Lower leg skin (tissue), 4 donors: ENCODE data around the gene RET. TPM values are rescaled to one million over a fixed set of nuclear protein-coding genes. Genes with fewer than 3 reads are reported as not detected.

Source experiments
- DNase-seq, 2 donors: peaks; one replicate each; pipeline ENCODE4 v3.0.0-alpha.2; 2019; ENCODE audit warnings: low spot score in 2 of 2
- H3K4me3 ChIP-seq: fragments of 200-600 bp; sonication (generic); 2 replicates; pipeline ENCODE4 v1.5.1; 2017; ENCODE audit warnings: mild to moderate bottlenecking, low read depth; ENCODE audit not compliant: poor library complexity, severe bottlenecking
- POLR2A ChIP-seq, 2 donors: fragments of 450-650 bp; IDR thresholded peaks; one replicate each; pipeline ENCODE4 v1.6.1; 2016 to 2017; ENCODE audit warnings: antibody characterized with exemption in 2 of 2, mild to moderate bottlenecking in 1 of 2, moderate library complexity in 1 of 2
- WGBS, 2 donors: methylation state at CpG; one replicate each; pipeline ENCODE4 v1.1.5; 2018; 5-methylcytosine and 5-hydroxymethylcytosine counted together
- intact Hi-C: fragments of 100-400 bp; cut with DNase I; formaldehyde crosslinking; loops from one replicate; pipeline ENCODE4 v1.15.0; 2023; ENCODE audit warnings: low total_unique reads
- total RNA-seq, 4 donors: library from RNA; depleted of rRNA; stranded (reverse); fragments of >200 nt; gene quantifications; one replicate each; pipeline ENCODE4 v1.1.0, GENCODE V29; 2016
- TF ChIP-seq, protein P1 (sequence below), 3 donors: fragments of 450-650 bp; IDR thresholded peaks; one replicate each; pipeline ENCODE4 v1.5.1; 2016; ENCODE audit warnings: antibody characterized with exemption in 3 of 3, mild to moderate bottlenecking in 3 of 3, moderate library complexity in 2 of 3

Gene RET
- total RNA-seq, 4 donors from 2014 or later = 0.04 to 1.3 (median 0.87) TPM

DNA sequence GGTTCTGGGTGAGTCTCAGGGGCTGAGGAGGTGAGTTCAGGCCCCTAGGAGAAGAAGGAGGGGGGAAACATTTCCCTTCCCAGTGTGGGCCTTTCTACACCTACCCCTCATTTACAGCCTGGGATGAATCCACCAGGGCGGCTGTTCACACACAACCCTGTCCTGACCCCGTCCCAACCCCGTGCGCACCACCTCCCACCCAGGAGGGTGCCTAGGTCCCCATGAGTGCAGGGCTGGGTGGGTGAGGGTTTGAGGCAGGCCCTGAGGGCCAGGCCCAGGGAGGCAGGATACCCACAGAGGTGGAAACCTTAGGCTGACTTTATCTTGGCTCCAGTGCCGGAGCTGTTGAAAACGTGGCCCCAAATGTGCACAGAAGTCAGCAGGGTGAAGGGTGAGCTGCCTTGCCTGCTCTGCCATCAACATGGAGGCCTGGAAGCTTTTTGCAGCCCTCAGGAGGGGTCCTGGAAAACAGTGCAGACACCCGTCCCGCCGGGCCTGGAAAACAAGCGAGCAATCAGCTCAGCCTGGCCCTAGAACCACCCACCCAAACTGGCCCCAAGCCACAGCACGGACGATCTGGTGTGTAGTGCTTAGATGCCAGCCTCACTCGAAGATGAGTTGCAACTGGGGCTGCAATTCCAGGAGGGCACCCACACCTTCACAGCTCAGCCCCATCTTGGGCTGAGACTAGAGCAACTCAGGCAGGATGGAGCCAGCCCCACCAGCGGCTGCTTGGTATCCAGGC, 9.3 kb upstream of the RET start:
- intact Hi-C loops = no loop called here
- TF ChIP-seq, protein P1, sequence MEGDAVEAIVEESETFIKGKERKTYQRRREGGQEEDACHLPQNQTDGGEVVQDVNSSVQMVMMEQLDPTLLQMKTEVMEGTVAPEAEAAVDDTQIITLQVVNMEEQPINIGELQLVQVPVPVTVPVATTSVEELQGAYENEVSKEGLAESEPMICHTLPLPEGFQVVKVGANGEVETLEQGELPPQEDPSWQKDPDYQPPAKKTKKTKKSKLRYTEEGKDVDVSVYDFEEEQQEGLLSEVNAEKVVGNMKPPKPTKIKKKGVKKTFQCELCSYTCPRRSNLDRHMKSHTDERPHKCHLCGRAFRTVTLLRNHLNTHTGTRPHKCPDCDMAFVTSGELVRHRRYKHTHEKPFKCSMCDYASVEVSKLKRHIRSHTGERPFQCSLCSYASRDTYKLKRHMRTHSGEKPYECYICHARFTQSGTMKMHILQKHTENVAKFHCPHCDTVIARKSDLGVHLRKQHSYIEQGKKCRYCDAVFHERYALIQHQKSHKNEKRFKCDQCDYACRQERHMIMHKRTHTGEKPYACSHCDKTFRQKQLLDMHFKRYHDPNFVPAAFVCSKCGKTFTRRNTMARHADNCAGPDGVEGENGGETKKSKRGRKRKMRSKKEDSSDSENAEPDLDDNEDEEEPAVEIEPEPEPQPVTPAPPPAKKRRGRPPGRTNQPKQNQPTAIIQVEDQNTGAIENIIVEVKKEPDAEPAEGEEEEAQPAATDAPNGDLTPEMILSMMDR (IDR thresholded peaks at IDR 0.05) = no peak
- TF ChIP-seq POLR2A (IDR thresholded peaks at IDR 0.05) = no peak
- WGBS, 2 donors = 86 to 93% methylated on average over 9 to 10 of the region's 14 CpGs
- no peak overlapping the region for H3K4me3 ChIP-seq
- no peak for DNase-seq

DNA sequence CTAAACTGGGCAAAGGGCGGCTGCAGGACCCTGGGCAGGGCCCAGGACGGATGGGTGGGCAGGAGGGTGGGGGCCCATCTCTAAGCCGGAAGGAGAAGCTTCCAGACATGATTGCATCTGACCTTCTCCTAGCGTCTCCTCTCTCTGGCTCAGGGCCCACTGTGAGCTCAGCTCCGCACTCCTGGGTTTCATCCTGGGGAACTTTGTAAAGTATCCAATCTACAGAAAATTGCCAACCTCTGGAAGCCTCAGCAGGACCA, 8.8 kb upstream of the RET start:
- no peak for TF ChIP-seq POLR2A (IDR thresholded peaks at IDR 0.05)
- TF ChIP-seq, protein P1 (IDR thresholded peaks at IDR 0.05) = no peak
- intact Hi-C loops = no loop called here
- no peak for DNase-seq
- WGBS, 2 donors = 87 to 88% methylated on average over 5 of the region's 5 CpGs
- H3K4me3 ChIP-seq = no peak overlapping the region

DNA sequence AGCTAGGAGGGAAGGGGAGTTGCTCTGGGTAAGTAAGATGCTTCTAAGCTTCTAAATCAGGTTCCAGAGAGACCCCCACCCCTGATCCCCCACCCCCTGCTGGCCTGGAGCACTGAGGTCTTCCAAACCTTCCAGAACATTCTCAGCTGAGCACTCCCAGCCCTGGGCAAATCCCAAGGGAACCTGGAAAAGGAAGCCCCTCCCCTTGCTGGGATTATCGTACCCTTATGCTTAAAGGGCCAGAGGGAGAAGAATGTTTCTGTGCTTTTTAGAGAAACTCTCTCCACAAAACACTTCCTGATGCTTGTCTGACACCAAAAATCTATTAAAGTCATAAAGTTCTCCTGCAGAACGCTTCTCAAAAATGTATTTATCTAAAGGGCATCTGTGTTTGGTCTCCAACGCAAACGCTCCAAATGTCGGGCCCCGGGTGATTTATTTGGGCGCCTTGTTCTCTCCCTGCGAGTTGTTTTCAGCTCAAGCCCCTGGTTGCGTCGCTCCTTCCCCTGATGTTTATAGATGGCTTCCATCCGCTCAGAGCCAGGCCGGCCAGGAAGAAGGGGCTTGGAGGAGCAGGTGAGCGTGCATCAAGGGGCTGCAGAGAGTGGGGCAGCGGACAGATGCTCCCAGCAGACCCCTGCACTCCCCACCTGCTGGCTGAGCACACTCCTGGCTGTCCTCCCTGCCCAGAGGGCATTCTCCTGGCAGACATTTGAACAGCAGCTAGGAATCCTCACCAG, 8.2 kb upstream of the RET start:
- WGBS, 2 donors = 71% methylated on average over 14 of the region's 14 CpGs

DNA sequence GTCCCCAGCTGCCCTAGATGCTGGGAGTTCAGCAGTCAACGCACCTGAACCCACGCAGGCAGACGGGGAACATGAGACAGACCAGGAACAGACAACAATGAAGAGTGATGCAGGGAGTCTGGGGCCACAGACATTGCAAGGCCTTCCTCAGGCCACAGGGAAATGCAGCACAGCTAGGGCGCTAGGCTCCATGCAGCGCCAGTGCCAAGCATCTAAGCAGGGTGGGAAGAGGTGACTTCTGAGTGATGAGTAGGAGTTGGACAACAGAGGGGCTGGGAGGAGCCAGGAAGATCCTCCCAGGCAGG, 7.7 kb upstream of the RET start:
- WGBS, 2 donors = 89 to 90% methylated on average over 5 of the region's 5 CpGs
- intact Hi-C loops = no loop called here
- TF ChIP-seq POLR2A (IDR thresholded peaks at IDR 0.05) = no peak
- TF ChIP-seq, protein P1 (IDR thresholded peaks at IDR 0.05) = no peak
- no peak overlapping the region for H3K4me3 ChIP-seq
- no peak for DNase-seq

More for the DNA sequence above, 8.2 kb upstream of the RET start:
- TF ChIP-seq POLR2A (IDR thresholded peaks at IDR 0.05) = no peak
- TF ChIP-seq, protein P1 (IDR thresholded peaks at IDR 0.05) = no peak
- H3K4me3 ChIP-seq = no peak overlapping the region
- DNase-seq = no peak
- intact Hi-C loops = no loop called here

DNA sequence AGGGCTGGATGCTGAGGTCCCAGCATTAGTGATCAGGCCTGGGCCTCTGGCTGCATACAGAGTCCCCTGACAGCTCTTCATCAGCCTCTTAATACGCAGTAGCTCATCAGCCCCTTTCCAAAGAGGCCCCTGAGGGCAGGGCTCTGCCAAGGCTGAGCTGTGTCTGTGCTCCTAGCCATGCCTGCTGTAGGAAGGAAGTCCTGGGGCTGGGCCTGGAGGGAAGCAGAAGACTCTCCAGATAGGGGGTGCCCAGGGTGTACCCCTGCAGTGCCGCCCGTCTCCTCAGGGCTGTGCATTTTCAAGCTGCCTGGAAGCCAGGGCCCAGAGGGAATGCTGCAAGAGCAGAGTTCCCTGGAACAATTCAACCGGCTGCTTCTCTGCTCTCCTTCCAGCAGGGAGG, 7.3 kb upstream of the RET start:
- no peak for DNase-seq
- no peak for TF ChIP-seq POLR2A (IDR thresholded peaks at IDR 0.05)
- TF ChIP-seq, protein P1 (IDR thresholded peaks at IDR 0.05) = no peak
- intact Hi-C loops = no loop called here
- H3K4me3 ChIP-seq = no peak overlapping the region
- WGBS, 2 donors = 75 to 78% methylated on average over 3 to 4 of the region's 4 CpGs
